Activated CD4-positive, alpha-beta memory T cell treated with anti-CD3 and anti-CD28 coated beads for 36 hours (primary cell): ENCODE measurements around the gene RAMACL. TPM values are rescaled to one million over a fixed set of nuclear protein-coding genes. Genes with fewer than 3 reads are reported as not detected.
A peak's percentile ranks its signal among the peaks of the same experiment; 100 is the strongest.
"Not testable (repeated sequence)": the region's sequence is repeated elsewhere in the genome, so short reads cannot be mapped to it uniquely, and the experiment has no call there.

Source experiments
- CTCF ChIA-PET: fragments of 350-600 bp; sonication (Branson Sonifier 250); formaldehyde crosslinking; loops from one replicate; lab custom pipeline; 2021; ENCODE audit warnings: antibody characterized with exemption, inconsistent platforms; lab: Charles Lee
- POLR2A ChIA-PET: fragments of 350-600 bp; sonication (Branson Sonifier 250); formaldehyde crosslinking; loops from one replicate; lab custom pipeline; 2021; ENCODE audit warnings: antibody characterized with exemption; lab: Charles Lee
- DNase-seq: peaks from one replicate; pipeline ENCODE4 v3.0.0-alpha.2; 2020
- H3K27ac Mint-ChIP-seq: one replicate; pipeline ENCODE4 v1.8.0; 2021; ENCODE audit warnings: mixed read lengths
- H3K27me3 Mint-ChIP-seq: one replicate; pipeline ENCODE4 v1.8.0; 2021; ENCODE audit warnings: mixed read lengths
- H3K36me3 Mint-ChIP-seq: one replicate; pipeline ENCODE4 v1.8.0; 2021; ENCODE audit warnings: mixed read lengths
- H3K4me1 Mint-ChIP-seq: one replicate; pipeline ENCODE4 v1.8.0; 2021; ENCODE audit warnings: low read depth, mixed read lengths
- H3K4me3 Mint-ChIP-seq: one replicate; pipeline ENCODE4 v1.8.0; 2021; ENCODE audit warnings: mild to moderate bottlenecking, mixed read lengths
- H3K9me3 Mint-ChIP-seq: one replicate; pipeline ENCODE4 v1.8.0; 2021; ENCODE audit warnings: mixed read lengths
- intact Hi-C: fragments of 100-400 bp; cut with micrococcal nuclease; formaldehyde crosslinking; loops from one replicate; pipeline ENCODE4 v1.15.1; 2023
- total RNA-seq, 2 experiments: library from RNA; stranded (reverse); gene quantifications; one replicate each; pipeline ENCODE4 v1.2.3, GENCODE V29; 2021

The RAMACL gene
- total RNA-seq, 2 experiments from 2014 or later, result 0.29 to 0.31 TPM

- ChIA-PET CTCF (interaction anchor here (1.5 kb wide), 1 partner anchor 85 kb away, joined by 7 read pairs; the partner anchor contains the start of gene RPS6KA2), POLR2A (interaction anchor here (1.0 kb wide), 1 partner anchor 54 kb away, joined by 3 read pairs; no protein-coding TSS in a partner anchor)
- intact Hi-C loops, result loop anchor here (1.0 to 5.0 kb wide), 5 partner anchors 43 to 400 kb away; partner anchors contain the start of gene RPS6KA2
- Mint-ChIP-seq H3K4me1 (peaks cover 29% of the 10 kb centered on the region), H3K36me3 (no peaks in the 10 kb centered on the region), H3K27ac (peak overlapping the region; percentile 85), H3K4me3 (peak overlapping the region; percentile 65), H3K9me3 (no peaks in the 10 kb centered on the region), H3K27me3 (no peaks in the 10 kb centered on the region)
- DNase-seq, result peak; percentile 20
These were observed 44.5 kb downstream of the RAMACL start for GRCh38 chr6:166541876-166542579.

GRCh38 chr6:166541366-166541765, 45.1 kb downstream of the RAMACL start:
- peak; percentile 55 for DNase-seq
- H3K4me3 Mint-ChIP-seq, result peak overlapping the region; percentile 65
- peak overlapping the region; percentile 85 for H3K27ac Mint-ChIP-seq
- peaks cover 29% of the 10 kb centered on the region for H3K4me1 Mint-ChIP-seq
- CTCF ChIA-PET, result interaction anchor here (1.5 kb wide), 1 partner anchor 86 kb away, joined by 7 read pairs; the partner anchor contains the start of gene RPS6KA2
- POLR2A ChIA-PET, result interaction anchor here (1.0 kb wide), 1 partner anchor 54 kb away, joined by 3 read pairs; no protein-coding TSS in a partner anchor
- no peaks in the 10 kb centered on the region for H3K27me3 Mint-ChIP-seq
- H3K36me3 Mint-ChIP-seq, result no peaks in the 10 kb centered on the region
- intact Hi-C loops, result loop anchor here (1.0 to 5.0 kb wide), 5 partner anchors 42 to 401 kb away; partner anchors contain the start of gene RPS6KA2
- H3K9me3 Mint-ChIP-seq, result no peaks in the 10 kb centered on the region

GRCh38 chr6:166540631-166541331, 45.7 kb downstream of the RAMACL start:
- POLR2A ChIA-PET, result no interaction called here
- Mint-ChIP-seq H3K36me3 (no peaks in the 10 kb centered on the region), H3K27ac (peak overlapping the region; percentile 85), H3K4me3 (peak overlapping the region; percentile 65), H3K4me1 (peaks cover 29% of the 10 kb centered on the region), H3K9me3 (no peaks in the 10 kb centered on the region), H3K27me3 (no peaks in the 10 kb centered on the region)
- DNase-seq, result peak; percentile 86
- intact Hi-C loops, result loop anchor here (1.0 to 5.0 kb wide), 5 partner anchors 41 to 402 kb away; partner anchors contain the start of gene RPS6KA2
- CTCF ChIA-PET, result interaction anchor here (0.6 to 1.5 kb wide), 2 partner anchors 32 to 87 kb away, joined by 3 to 7 read pairs; partner anchors contain the start of gene RPS6KA2

- intact Hi-C loops, result no loop called here
These were observed 46.9 kb downstream of the RAMACL start for GRCh38 chr6:166539543-166539942.

GRCh38 chr6:166539011-166539385, 47.5 kb downstream of the RAMACL start:
- H3K27me3 Mint-ChIP-seq, POLR2A ChIA-PET, H3K4me3 Mint-ChIP-seq, CTCF ChIA-PET, H3K27ac Mint-ChIP-seq, DNase-seq, intact Hi-C loops, H3K9me3 Mint-ChIP-seq, H3K36me3 Mint-ChIP-seq: not testable (repeated sequence)
- peaks cover 29% of the 10 kb centered on the region for H3K4me1 Mint-ChIP-seq

More at GRCh38 chr6:166539543-166539942, 46.9 kb downstream of the RAMACL start:
- no peaks in the 10 kb centered on the region for H3K9me3 Mint-ChIP-seq
- peaks cover 29% of the 10 kb centered on the region for H3K4me1 Mint-ChIP-seq
- DNase-seq, result no peak
- ChIA-PET CTCF (no interaction called here), POLR2A (no interaction called here)
- no peaks in the 10 kb centered on the region for H3K27me3 Mint-ChIP-seq
- no peaks in the 10 kb centered on the region for H3K36me3 Mint-ChIP-seq
- H3K4me3 Mint-ChIP-seq, result no peak overlapping the region
- no peak overlapping the region for H3K27ac Mint-ChIP-seq

GRCh38 chr6:166538297-166539010, 48.0 kb downstream of the RAMACL start:
- ChIA-PET POLR2A (no interaction called here), CTCF (no interaction called here)
- intact Hi-C loops, result no loop called here

GRCh38 chr6:166534658-166535406, 51.6 kb downstream of the RAMACL start:
- no peak for DNase-seq
- intact Hi-C loops, result no loop called here
- ChIA-PET CTCF (interaction anchor here (0.8 kb wide), 1 partner anchor 20 kb away, joined by 3 read pairs; no protein-coding TSS in a partner anchor), POLR2A (no interaction called here)
- Mint-ChIP-seq H3K4me1 (peaks cover 5% of the 10 kb centered on the region), H3K9me3 (no peaks in the 10 kb centered on the region), H3K36me3 (peaks cover 5% of the 10 kb centered on the region), H3K27me3 (no peaks in the 10 kb centered on the region), H3K4me3 (no peak overlapping the region), H3K27ac (no peak overlapping the region)

More at GRCh38 chr6:166538297-166539010, 48.0 kb downstream of the RAMACL start:
- Mint-ChIP-seq H3K27me3 (no peaks in the 10 kb centered on the region), H3K9me3 (no peaks in the 10 kb centered on the region), H3K4me1 (peaks cover 29% of the 10 kb centered on the region), H3K4me3 (no peak overlapping the region), H3K36me3 (no peaks in the 10 kb centered on the region), H3K27ac (no peak overlapping the region)
- DNase-seq, result no peak

GRCh38 chr6:166533205-166533824, 53.2 kb downstream of the RAMACL start:
- H3K27ac Mint-ChIP-seq, result no peak overlapping the region
- no peak overlapping the region for H3K4me3 Mint-ChIP-seq
- intact Hi-C loops, result no loop called here
- H3K36me3 Mint-ChIP-seq, result peaks cover 8% of the 10 kb centered on the region
- CTCF ChIA-PET, result no interaction called here
- H3K27me3 Mint-ChIP-seq, result no peaks in the 10 kb centered on the region
- no peaks in the 10 kb centered on the region for H3K9me3 Mint-ChIP-seq
- H3K4me1 Mint-ChIP-seq, result no peaks in the 10 kb centered on the region
- DNase-seq, result no peak
- POLR2A ChIA-PET, result no interaction called here

Other genes starting within 250 kb of the RAMACL start
- 10 to 100 TPM; 57.2 to 59.5 TPM for gene SFT2D1, start 244.1 kb downstream of the RAMACL start, total RNA-seq
- gene MPC1, start 203.7 kb downstream of the RAMACL start, total RNA-seq, result 10 to 100 TPM; 22.5 to 22.9 TPM
- gene RPS6KA2, start 40.6 kb upstream of the RAMACL start, total RNA-seq, result 1 to 10 TPM; 7.7 to 7.9 TPM